Fibroblast of lung (primary cell): ENCODE results near the gene PDP2.

Experiments used
- EZH2 ChIP-seq: IDR thresholded peaks from 2 replicates; pipeline ENCODE4 v1.5.1; 2012; ENCODE audit warnings: low read length, control low read depth, mild to moderate bottlenecking; ENCODE audit errors: missing control alignments
- TF ChIP-seq, protein P1 (sequence below), 2 donors: IDR thresholded peaks in 1 of 2; conservative IDR thresholded peaks in 1 of 2; 1 replicate in 1 of 2; 2 replicates in 1 of 2; pipeline ENCODE4 v1.5.1; 2011 to 2012; ENCODE audit warnings: low read length in 2 of 2, control low read depth in 1 of 2, inconsistent platforms in 1 of 2, low read depth in 1 of 2, mild to moderate bottlenecking in 1 of 2

DNA sequence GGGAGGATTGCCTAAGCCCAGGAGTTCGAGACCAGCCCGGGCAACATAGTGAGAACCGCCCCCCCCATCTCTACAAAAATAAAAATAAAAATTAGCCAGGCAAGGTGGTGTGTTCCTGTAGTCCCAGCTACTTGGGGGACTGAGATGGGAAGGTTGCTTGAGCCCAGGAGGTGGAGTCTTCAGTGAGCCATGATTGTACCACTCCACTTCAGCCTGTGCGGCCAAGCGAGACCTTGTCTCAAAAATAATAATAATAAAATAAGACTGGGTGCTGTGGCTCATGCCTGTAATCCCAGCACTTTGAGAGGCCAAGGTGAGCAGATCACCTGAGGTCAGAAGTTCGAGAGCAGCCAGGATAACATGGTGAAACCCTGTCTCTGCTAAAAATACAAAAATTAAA, 11.5 kb downstream of the PDP2 start:
- TF ChIP-seq, protein P1, sequence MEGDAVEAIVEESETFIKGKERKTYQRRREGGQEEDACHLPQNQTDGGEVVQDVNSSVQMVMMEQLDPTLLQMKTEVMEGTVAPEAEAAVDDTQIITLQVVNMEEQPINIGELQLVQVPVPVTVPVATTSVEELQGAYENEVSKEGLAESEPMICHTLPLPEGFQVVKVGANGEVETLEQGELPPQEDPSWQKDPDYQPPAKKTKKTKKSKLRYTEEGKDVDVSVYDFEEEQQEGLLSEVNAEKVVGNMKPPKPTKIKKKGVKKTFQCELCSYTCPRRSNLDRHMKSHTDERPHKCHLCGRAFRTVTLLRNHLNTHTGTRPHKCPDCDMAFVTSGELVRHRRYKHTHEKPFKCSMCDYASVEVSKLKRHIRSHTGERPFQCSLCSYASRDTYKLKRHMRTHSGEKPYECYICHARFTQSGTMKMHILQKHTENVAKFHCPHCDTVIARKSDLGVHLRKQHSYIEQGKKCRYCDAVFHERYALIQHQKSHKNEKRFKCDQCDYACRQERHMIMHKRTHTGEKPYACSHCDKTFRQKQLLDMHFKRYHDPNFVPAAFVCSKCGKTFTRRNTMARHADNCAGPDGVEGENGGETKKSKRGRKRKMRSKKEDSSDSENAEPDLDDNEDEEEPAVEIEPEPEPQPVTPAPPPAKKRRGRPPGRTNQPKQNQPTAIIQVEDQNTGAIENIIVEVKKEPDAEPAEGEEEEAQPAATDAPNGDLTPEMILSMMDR (conservative IDR thresholded peaks at IDR 0.05 in 1 of 2, IDR thresholded peaks at IDR 0.05 in 1 of 2; ENCODE audit: low read depth in 1 of 2, low read length in 2 of 2), result no peak
- no peak for TF ChIP-seq EZH2
